Measurements from ENCODE around the gene ZNF567. TPM values are rescaled to one million over a fixed set of nuclear protein-coding genes. Genes with fewer than 3 reads are reported as not detected.
"Not testable (repeated sequence)": the region's sequence is repeated elsewhere in the genome, so short reads cannot be mapped to it uniquely, and the experiment has no call there.

ZNF567 gene
- total RNA-seq, 1 donor from 2014 or later: 5.8 TPM

- no peak for DNase-seq
- H3K36me3 Mint-ChIP-seq (ENCODE audit: unreplicated experiment): peaks cover 67% of the 10 kb centered on the region
- no peaks in the 10 kb centered on the region for H3K4me1 Mint-ChIP-seq (ENCODE audit: low read depth, unreplicated experiment)
- no peak overlapping the region for H3K27ac Mint-ChIP-seq (ENCODE audit: unreplicated experiment)
- H3K27me3 Mint-ChIP-seq (ENCODE audit: unreplicated experiment): no peaks in the 10 kb centered on the region
- H3K9me3 Mint-ChIP-seq (ENCODE audit: unreplicated experiment): peaks cover 35% of the 10 kb centered on the region
- TF ChIP-seq CTCF (IDR thresholded peaks at IDR 0.05; ENCODE audit: partially characterized antibody, unreplicated experiment): no peak
- no peak overlapping the region for H3K4me3 Mint-ChIP-seq (ENCODE audit: unreplicated experiment)
Observed at GRCh38 chr19:36719687-36720556, 32.5 kb downstream of the ZNF567 start.

DNA sequence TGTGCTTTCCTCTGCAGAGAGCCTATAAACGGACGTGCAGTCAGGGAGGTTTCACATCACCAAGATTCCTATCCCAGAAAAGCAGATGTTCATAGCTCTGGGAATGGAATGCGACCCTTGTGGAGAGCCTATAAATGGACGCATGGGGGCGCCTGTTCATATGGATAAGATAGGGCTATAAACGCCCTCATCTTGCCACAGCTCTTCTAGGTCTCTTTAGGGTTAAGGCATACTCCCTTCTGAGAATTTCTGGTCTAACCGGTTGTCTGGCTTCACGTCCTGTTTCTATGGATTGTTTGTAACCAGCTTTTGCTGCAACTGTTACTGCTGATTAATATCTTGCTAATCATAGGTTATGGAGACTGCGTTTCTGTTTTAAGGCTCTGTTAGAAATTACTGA is 48.8 kb downstream of the ZNF567 start:
- Mint-ChIP-seq H3K36me3 (ENCODE audit: unreplicated experiment) (peaks cover 45% of the 10 kb centered on the region), H3K9me3 (ENCODE audit: unreplicated experiment) (peaks cover 13% of the 10 kb centered on the region)
- H3K4me1 Mint-ChIP-seq (ENCODE audit: low read depth, unreplicated experiment); DNase-seq; H3K27ac Mint-ChIP-seq (ENCODE audit: unreplicated experiment); H3K27me3 Mint-ChIP-seq (ENCODE audit: unreplicated experiment); H3K4me3 Mint-ChIP-seq (ENCODE audit: unreplicated experiment): not testable (repeated sequence)

GRCh38 chr19:36745870-36746269 is 58.5 kb downstream of the ZNF567 start:
- Mint-ChIP-seq H3K4me1 (ENCODE audit: low read depth, unreplicated experiment) (no peaks in the 10 kb centered on the region), H3K27ac (ENCODE audit: unreplicated experiment) (no peak overlapping the region), H3K27me3 (ENCODE audit: unreplicated experiment) (no peaks in the 10 kb centered on the region), H3K36me3 (ENCODE audit: unreplicated experiment) (peaks cover 55% of the 10 kb centered on the region), H3K4me3 (ENCODE audit: unreplicated experiment) (no peak overlapping the region), H3K9me3 (ENCODE audit: unreplicated experiment) (peaks cover 33% of the 10 kb centered on the region)
- no peak for TF ChIP-seq CTCF (IDR thresholded peaks at IDR 0.05; ENCODE audit: partially characterized antibody, unreplicated experiment)
- no peak for DNase-seq

- Mint-ChIP-seq H3K4me1 (ENCODE audit: low read depth, unreplicated experiment) (no peaks in the 10 kb centered on the region), H3K9me3 (ENCODE audit: unreplicated experiment) (peaks cover 34% of the 10 kb centered on the region), H3K27ac (ENCODE audit: unreplicated experiment) (no peak overlapping the region), H3K36me3 (ENCODE audit: unreplicated experiment) (peaks cover 60% of the 10 kb centered on the region), H3K4me3 (ENCODE audit: unreplicated experiment) (no peak overlapping the region), H3K27me3 (ENCODE audit: unreplicated experiment) (no peaks in the 10 kb centered on the region)
- no peak for DNase-seq
- TF ChIP-seq CTCF (IDR thresholded peaks at IDR 0.05; ENCODE audit: partially characterized antibody, unreplicated experiment): no peak
Observed at GRCh38 chr19:36747750-36748149, 60.3 kb downstream of the ZNF567 start.

- peaks cover 37% of the 10 kb centered on the region for H3K9me3 Mint-ChIP-seq (ENCODE audit: unreplicated experiment)
- H3K4me1 Mint-ChIP-seq (ENCODE audit: low read depth, unreplicated experiment): no peaks in the 10 kb centered on the region
- TF ChIP-seq CTCF (IDR thresholded peaks at IDR 0.05; ENCODE audit: partially characterized antibody, unreplicated experiment): no peak
- DNase-seq: no peak
- H3K27me3 Mint-ChIP-seq (ENCODE audit: unreplicated experiment): no peaks in the 10 kb centered on the region
- peaks cover 63% of the 10 kb centered on the region for H3K36me3 Mint-ChIP-seq (ENCODE audit: unreplicated experiment)
- no peak overlapping the region for H3K4me3 Mint-ChIP-seq (ENCODE audit: unreplicated experiment)
- H3K27ac Mint-ChIP-seq (ENCODE audit: unreplicated experiment): no peak overlapping the region
Observed at GRCh38 chr19:36748431-36749275, 61.2 kb downstream of the ZNF567 start.

GRCh38 chr19:36749613-36750012 is 62.2 kb downstream of the ZNF567 start:
- DNase-seq; H3K4me3 Mint-ChIP-seq (ENCODE audit: unreplicated experiment); H3K27me3 Mint-ChIP-seq (ENCODE audit: unreplicated experiment); H3K27ac Mint-ChIP-seq (ENCODE audit: unreplicated experiment); H3K4me1 Mint-ChIP-seq (ENCODE audit: low read depth, unreplicated experiment): not testable (repeated sequence)
- Mint-ChIP-seq H3K36me3 (ENCODE audit: unreplicated experiment) (peaks cover 66% of the 10 kb centered on the region), H3K9me3 (ENCODE audit: unreplicated experiment) (peaks cover 38% of the 10 kb centered on the region)
